Left lobe of liver (tissue), 2 donors: ENCODE measurements around the gene SRRM2. TPM values are rescaled to one million over a fixed set of nuclear protein-coding genes. Genes with fewer than 3 reads are reported as not detected.
"Not testable (repeated sequence)": the region's sequence is repeated elsewhere in the genome, so short reads cannot be mapped to it uniquely, and the experiment has no call there.

Experiments
- ATAC-seq: fragments of 200-7000 bp; cut with Tn5 transposase; one replicate; pipeline ENCODE4 v1.9.1; 2020; ENCODE audit warnings: mild to moderate bottlenecking, moderate library complexity
- DNase-seq: peaks from one replicate; pipeline ENCODE4 v3.0.0-alpha.2; 2020; ENCODE audit warnings: low spot score
- total RNA-seq: library from RNA; stranded (reverse); gene quantifications from one replicate; pipeline ENCODE4 v1.2.1, GENCODE V29; 2021
- donor health status: DM: no; HTN: no; CAD: no; lungs with moderate emphysema.
- donor health status: DM: no; HTN: yes; CAD: no.

The SRRM2 gene
- total RNA-seq, 1 donor from 2014 or later = 378 TPM

- DNase-seq = no peak
- no peak for ATAC-seq
These were observed 38.3 kb upstream of the SRRM2 start for GRCh38 chr16:2713985-2714774.

GRCh38 chr16:2715064-2715463 lies 37.4 kb upstream of the SRRM2 start:
- no peak for ATAC-seq
- no peak for DNase-seq

GRCh38 chr16:2715519-2715918 lies 36.9 kb upstream of the SRRM2 start:
- DNase-seq (no peak), ATAC-seq (peak; percentile 21)

- ATAC-seq (no peak), DNase-seq (no peak)
These were observed 36.2 kb upstream of the SRRM2 start for GRCh38 chr16:2715966-2716885.

- no peak for DNase-seq
- no peak for ATAC-seq
These were observed 35.5 kb upstream of the SRRM2 start for GRCh38 chr16:2716948-2717347.

- ATAC-seq (no peak), DNase-seq (no peak)
These were observed 34.8 kb upstream of the SRRM2 start for GRCh38 chr16:2717383-2718263.

- DNase-seq (peak; percentile 78), ATAC-seq (peak; percentile 82)
These were observed 32.9 kb upstream of the SRRM2 start for GRCh38 chr16:2719328-2720063.

GRCh38 chr16:2720064-2720457 lies 32.4 kb upstream of the SRRM2 start, which contains the start of gene PRSS27:
PRSS27 (minus strand) TSS chr16:2720224; CDS start chr16:2720160, 64 bp downstream.
- ATAC-seq = no peak
- DNase-seq = no peak

- DNase-seq (peak; percentile 74), ATAC-seq (peak; percentile 84)
These were observed 31.5 kb upstream of the SRRM2 start for GRCh38 chr16:2720719-2721633.

- DNase-seq, ATAC-seq: not testable (repeated sequence)
These were observed 30.7 kb upstream of the SRRM2 start for GRCh38 chr16:2721634-2722173.

- DNase-seq (no peak), ATAC-seq (no peak)
These were observed 28.3 kb upstream of the SRRM2 start for GRCh38 chr16:2724088-2724676.

- ATAC-seq (no peak), DNase-seq (no peak)
These were observed 27.6 kb upstream of the SRRM2 start for GRCh38 chr16:2724816-2725348.

GRCh38 chr16:2726923-2727322 lies 25.5 kb upstream of the SRRM2 start:
- DNase-seq (no peak), ATAC-seq (no peak)

- ATAC-seq (no peak), DNase-seq (no peak)
These were observed 24.4 kb upstream of the SRRM2 start for GRCh38 chr16:2728034-2728433.

- ATAC-seq (no peak), DNase-seq (no peak)
These were observed 17.5 kb upstream of the SRRM2 start for GRCh38 chr16:2734844-2735515.

GRCh38 chr16:2736476-2737237 lies 15.8 kb upstream of the SRRM2 start:
- ATAC-seq (no peak), DNase-seq (no peak)

- no peak for ATAC-seq
- no peak for DNase-seq
These were observed 15.2 kb upstream of the SRRM2 start for GRCh38 chr16:2737238-2737605.
